Caco-2 (cell line): ENCODE results near the gene FOXO3. TPM values are rescaled to one million over a fixed set of nuclear protein-coding genes. Genes with fewer than 3 reads are reported as not detected.

Source experiments
- BruUV-seq: library from RNA; stranded (reverse); fragments of 400-500 nt; replicated peaks from 2 replicates; lab custom pipeline; 2021; lab: Mats Ljungman, UMichigan
- CTCF ChIA-PET: fragments of 300-600 bp; sonication (Branson Sonifier 250); formaldehyde crosslinking; loops from one replicate; lab custom pipeline; 2022; ENCODE audit warnings: antibody characterized with exemption; lab: Charles Lee
- POLR2A ChIA-PET: fragments of 300-600 bp; sonication (Branson Sonifier 250); formaldehyde crosslinking; loops from one replicate; lab custom pipeline; 2022; ENCODE audit warnings: antibody characterized with exemption; lab: Charles Lee
- DNase-seq, 2 experiments: peaks; one replicate each; pipeline versions ENCODE4 v3.0.0 to v3.0.0-alpha.2; 2020 to 2022
- H3K27me3 ChIP-seq: replicated peaks from 2 replicates; pipeline ENCODE4 v1.6.0; 2011; ENCODE audit warnings: low read length; ENCODE audit not compliant: control insufficient read depth, insufficient read depth
- H3K36me3 ChIP-seq: 2 replicates; pipeline ENCODE4 v1.5.1; 2011; ENCODE audit warnings: low read length; ENCODE audit not compliant: control insufficient read depth, insufficient read depth
- H3K4me1 ChIP-seq: fragments of 250-450 bp; sonication (Bioruptor Pico); 2 replicates; pipeline ENCODE4 v1.5.1; 2020; ENCODE audit warnings: mild to moderate bottlenecking
- H3K4me3 ChIP-seq: 2 replicates; pipeline ENCODE4 v1.5.1; 2011; ENCODE audit warnings: low read depth, mild to moderate bottlenecking, control low read depth, low read length
- H3K9me3 ChIP-seq: fragments of 250-450 bp; sonication (Bioruptor Pico); 2 replicates; pipeline ENCODE4 v1.5.1; 2020; ENCODE audit warnings: mild to moderate bottlenecking, moderate library complexity
- H3K27ac Mint-ChIP-seq: one replicate; pipeline ENCODE4 v1.8.0; 2022; ENCODE audit warnings: mixed read lengths; ENCODE audit not compliant: unreplicated experiment
- H3K27me3 Mint-ChIP-seq: one replicate; pipeline ENCODE4 v1.8.0; 2022; ENCODE audit warnings: mixed read lengths; ENCODE audit not compliant: insufficient read depth, unreplicated experiment
- H3K36me3 Mint-ChIP-seq: one replicate; pipeline ENCODE4 v1.8.0; 2022; ENCODE audit warnings: mild to moderate bottlenecking, mixed read lengths; ENCODE audit not compliant: insufficient read depth, unreplicated experiment
- H3K4me1 Mint-ChIP-seq: one replicate; pipeline ENCODE4 v1.8.0; 2022; ENCODE audit warnings: low read depth, mixed read lengths; ENCODE audit not compliant: unreplicated experiment
- H3K4me3 Mint-ChIP-seq: one replicate; pipeline ENCODE4 v1.8.0; 2022; ENCODE audit warnings: mild to moderate bottlenecking, moderate library complexity, mixed read lengths; ENCODE audit not compliant: unreplicated experiment
- H3K9me3 Mint-ChIP-seq: one replicate; pipeline ENCODE4 v1.8.0; 2022; ENCODE audit warnings: mixed read lengths; ENCODE audit not compliant: unreplicated experiment
- intact Hi-C: fragments of 100-400 bp; cut with micrococcal nuclease; formaldehyde crosslinking; loops from one replicate; pipeline ENCODE4 v1.10.0; 2022; ENCODE audit not compliant: unreplicated experiment
- total RNA-seq: library from RNA; stranded (reverse); gene quantifications from 2 replicates; pipeline ENCODE4 v1.2.3, GENCODE V29; 2022
- TF ChIP-seq, protein P1 (sequence below), 2 experiments: fragments of 200-600 bp in 1 of 2; IDR thresholded peaks; 1 replicate in 1 of 2; 2 replicates in 1 of 2; pipeline versions ENCODE4 v1.5.1 to v1.8.0; 2011 to 2022; ENCODE audit warnings: antibody characterized with exemption in 1 of 2, control low read depth in 1 of 2, inconsistent platforms in 1 of 2, low read depth in 1 of 2, low read length in 1 of 2, mild to moderate bottlenecking in 1 of 2, moderate library complexity in 1 of 2; ENCODE audit not compliant: insufficient read depth in 1 of 2, severe bottlenecking in 1 of 2, unreplicated experiment in 1 of 2

FOXO3 gene
- total RNA-seq, 1 experiment from 2014 or later: 34.3 TPM

DNA sequence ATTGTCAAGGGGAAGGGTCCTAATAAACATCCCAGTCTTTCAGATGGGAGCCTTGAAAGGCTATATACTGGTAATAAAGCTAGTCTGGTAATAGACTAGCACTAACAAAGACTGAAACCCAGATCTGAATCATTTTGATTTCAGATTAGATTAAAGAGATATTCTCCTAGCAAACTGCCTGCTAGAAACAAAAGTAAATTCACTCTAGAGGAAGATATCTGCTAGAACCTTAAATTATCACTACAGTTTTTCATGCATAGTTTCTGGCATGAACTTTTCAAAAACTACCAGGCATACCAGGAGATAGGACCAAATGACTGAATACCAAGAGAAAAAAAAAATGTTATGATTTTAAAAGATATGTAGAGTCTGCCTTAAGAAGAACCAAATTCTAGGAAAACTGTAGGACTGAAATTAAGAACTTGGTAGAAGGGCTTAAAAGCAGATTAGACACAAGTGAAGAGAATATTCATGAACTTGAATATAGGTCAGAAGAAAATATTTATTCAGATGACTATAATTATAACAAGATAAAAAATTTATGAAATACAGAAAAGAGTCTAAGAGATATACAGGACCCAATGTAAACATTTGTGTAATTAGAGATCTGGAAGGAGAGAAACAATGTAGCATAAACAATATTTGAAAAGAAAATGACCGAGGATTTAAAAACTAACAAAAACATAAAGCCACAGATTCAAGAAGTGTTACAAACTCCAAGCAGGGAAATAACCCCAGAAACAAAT lies 141.6 kb downstream of the FOXO3 start:
- no TSS peak for BruUV-seq

DNA sequence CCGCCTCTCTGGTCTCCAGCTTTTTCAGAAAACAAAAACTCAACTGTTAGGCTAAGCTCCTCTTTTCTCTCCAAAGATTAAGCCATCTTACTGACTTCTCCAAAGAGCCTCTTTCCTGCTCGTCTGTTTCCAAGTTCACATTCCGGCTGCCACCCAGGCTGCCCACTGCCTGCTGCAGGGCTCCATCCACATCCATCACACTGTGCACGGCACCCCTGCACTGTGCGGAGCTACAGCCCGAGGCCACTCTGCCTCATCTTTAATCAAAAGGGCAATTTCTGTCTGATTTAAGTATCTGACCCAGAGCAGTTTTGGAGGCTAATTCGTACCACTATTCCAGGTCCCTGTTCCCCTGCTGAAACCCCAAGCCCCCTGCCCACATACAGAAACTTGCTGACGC lies 145.9 kb downstream of the FOXO3 start:
- TF ChIP-seq, protein P1, sequence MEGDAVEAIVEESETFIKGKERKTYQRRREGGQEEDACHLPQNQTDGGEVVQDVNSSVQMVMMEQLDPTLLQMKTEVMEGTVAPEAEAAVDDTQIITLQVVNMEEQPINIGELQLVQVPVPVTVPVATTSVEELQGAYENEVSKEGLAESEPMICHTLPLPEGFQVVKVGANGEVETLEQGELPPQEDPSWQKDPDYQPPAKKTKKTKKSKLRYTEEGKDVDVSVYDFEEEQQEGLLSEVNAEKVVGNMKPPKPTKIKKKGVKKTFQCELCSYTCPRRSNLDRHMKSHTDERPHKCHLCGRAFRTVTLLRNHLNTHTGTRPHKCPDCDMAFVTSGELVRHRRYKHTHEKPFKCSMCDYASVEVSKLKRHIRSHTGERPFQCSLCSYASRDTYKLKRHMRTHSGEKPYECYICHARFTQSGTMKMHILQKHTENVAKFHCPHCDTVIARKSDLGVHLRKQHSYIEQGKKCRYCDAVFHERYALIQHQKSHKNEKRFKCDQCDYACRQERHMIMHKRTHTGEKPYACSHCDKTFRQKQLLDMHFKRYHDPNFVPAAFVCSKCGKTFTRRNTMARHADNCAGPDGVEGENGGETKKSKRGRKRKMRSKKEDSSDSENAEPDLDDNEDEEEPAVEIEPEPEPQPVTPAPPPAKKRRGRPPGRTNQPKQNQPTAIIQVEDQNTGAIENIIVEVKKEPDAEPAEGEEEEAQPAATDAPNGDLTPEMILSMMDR (IDR thresholded peaks at IDR 0.05; ENCODE audit: insufficient read depth in 1 of 2, low read depth in 1 of 2, low read length in 1 of 2, severe bottlenecking in 1 of 2, unreplicated experiment in 1 of 2): no peak
- H3K27me3 Mint-ChIP-seq: no peaks in the 10 kb centered on the region
- DNase-seq: no peak
- ChIA-PET POLR2A (no interaction called here), CTCF (no interaction called here)
- Histone ChIP-seq H3K4me3 (no peak overlapping the region), H3K9me3 (peaks cover 14% of the 10 kb centered on the region), H3K36me3 (no peaks in the 10 kb centered on the region), H3K4me1 (peaks cover 5% of the 10 kb centered on the region), H3K27me3 (no peaks in the 10 kb centered on the region)
- H3K4me3 Mint-ChIP-seq: no peak overlapping the region
- no TSS peak for BruUV-seq
- no peak overlapping the region for H3K27ac Mint-ChIP-seq
- H3K4me1 Mint-ChIP-seq: no peaks in the 10 kb centered on the region
- H3K9me3 Mint-ChIP-seq: peaks cover 16% of the 10 kb centered on the region
- H3K36me3 Mint-ChIP-seq: no peaks in the 10 kb centered on the region
- intact Hi-C loops: no loop called here

More for the DNA sequence above, 141.6 kb downstream of the FOXO3 start:
- POLR2A ChIA-PET: no interaction called here
- CTCF ChIA-PET: no interaction called here
- Mint-ChIP-seq H3K27me3 (no peaks in the 10 kb centered on the region), H3K9me3 (peaks cover 26% of the 10 kb centered on the region), H3K4me3 (no peak overlapping the region), H3K4me1 (no peaks in the 10 kb centered on the region), H3K27ac (no peak overlapping the region), H3K36me3 (no peaks in the 10 kb centered on the region)
- Histone ChIP-seq H3K36me3 (no peaks in the 10 kb centered on the region), H3K27me3 (no peaks in the 10 kb centered on the region), H3K9me3 (peaks cover 14% of the 10 kb centered on the region), H3K4me3 (no peak overlapping the region), H3K4me1 (no peaks in the 10 kb centered on the region; the same call in 1 of the 2 replicates)
- intact Hi-C loops: no loop called here
- no peak for DNase-seq
- TF ChIP-seq, protein P1 (IDR thresholded peaks at IDR 0.05; ENCODE audit: insufficient read depth in 1 of 2, low read depth in 1 of 2, low read length in 1 of 2, severe bottlenecking in 1 of 2, unreplicated experiment in 1 of 2): no peak

DNA sequence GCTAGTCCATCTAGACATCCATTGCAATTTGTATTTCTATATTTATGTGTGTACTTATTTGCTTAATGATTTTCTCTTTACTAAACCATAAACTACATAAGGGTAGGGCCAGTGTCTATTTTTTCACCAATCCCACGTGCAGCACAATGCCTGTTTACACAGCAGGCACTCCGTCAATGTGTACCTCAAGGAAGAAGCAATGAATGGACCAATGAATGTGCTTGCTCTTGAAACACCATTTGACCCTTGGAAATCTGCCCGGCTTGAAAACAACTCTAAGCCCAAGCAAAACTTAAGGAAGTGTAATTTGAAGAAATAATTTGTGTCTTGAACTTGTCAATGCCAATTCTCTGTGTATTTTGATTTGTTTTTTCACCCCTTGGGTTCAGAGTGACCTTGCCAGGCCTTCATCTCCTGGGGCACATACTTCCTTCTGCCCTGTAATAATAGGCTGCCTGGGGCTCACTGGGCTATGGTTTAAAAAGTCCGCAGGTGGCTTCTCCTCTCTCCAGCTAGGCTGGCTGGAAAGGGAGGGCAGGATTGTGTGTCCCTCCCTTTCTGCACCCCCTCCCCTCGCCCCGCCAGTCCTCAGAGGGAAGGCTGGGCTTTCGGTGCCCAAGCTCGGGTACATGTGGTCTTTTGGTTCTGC lies 146.7 kb downstream of the FOXO3 start:
- H3K36me3 Mint-ChIP-seq: no peaks in the 10 kb centered on the region
- TF ChIP-seq, protein P1 (IDR thresholded peaks at IDR 0.05; ENCODE audit: insufficient read depth in 1 of 2, low read depth in 1 of 2, low read length in 1 of 2, severe bottlenecking in 1 of 2, unreplicated experiment in 1 of 2): no peak
- CTCF ChIA-PET: no interaction called here
- H3K27me3 Mint-ChIP-seq: no peaks in the 10 kb centered on the region
- H3K9me3 Mint-ChIP-seq: peaks cover 8% of the 10 kb centered on the region
- H3K27ac Mint-ChIP-seq: no peak overlapping the region
- Histone ChIP-seq H3K4me3 (no peak overlapping the region), H3K4me1 (peaks cover 5% of the 10 kb centered on the region), H3K27me3 (no peaks in the 10 kb centered on the region; the same call in 1 of the 2 replicates), H3K9me3 (peaks cover 8% of the 10 kb centered on the region), H3K36me3 (no peaks in the 10 kb centered on the region)
- intact Hi-C loops: no loop called here
- H3K4me3 Mint-ChIP-seq: no peak overlapping the region
- no TSS peak for BruUV-seq
- no peaks in the 10 kb centered on the region for H3K4me1 Mint-ChIP-seq
- DNase-seq: no peak
- POLR2A ChIA-PET: no interaction called here
